ENCODE results near the gene MCM9.

DNA sequence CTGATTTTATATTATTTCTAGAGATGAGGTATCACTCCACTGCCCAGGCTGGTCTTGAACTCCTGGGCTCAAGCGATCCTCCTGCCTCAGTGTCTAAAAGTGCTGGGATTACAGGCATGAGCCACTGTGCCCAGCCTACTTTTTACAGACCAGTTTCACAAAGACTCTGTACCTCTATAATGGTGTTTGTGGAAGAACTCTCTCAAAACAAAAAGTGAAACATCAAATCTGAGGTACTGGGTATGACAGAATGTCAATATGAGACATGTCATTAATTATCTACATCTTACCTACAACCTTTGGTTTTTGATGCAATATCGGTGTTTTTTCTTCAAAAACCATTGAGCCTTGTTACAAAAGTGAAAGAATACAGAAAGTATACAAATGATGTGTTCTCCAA is 49.4 kb upstream of the MCM9 start:
- TF ChIP-seq, protein P1, sequence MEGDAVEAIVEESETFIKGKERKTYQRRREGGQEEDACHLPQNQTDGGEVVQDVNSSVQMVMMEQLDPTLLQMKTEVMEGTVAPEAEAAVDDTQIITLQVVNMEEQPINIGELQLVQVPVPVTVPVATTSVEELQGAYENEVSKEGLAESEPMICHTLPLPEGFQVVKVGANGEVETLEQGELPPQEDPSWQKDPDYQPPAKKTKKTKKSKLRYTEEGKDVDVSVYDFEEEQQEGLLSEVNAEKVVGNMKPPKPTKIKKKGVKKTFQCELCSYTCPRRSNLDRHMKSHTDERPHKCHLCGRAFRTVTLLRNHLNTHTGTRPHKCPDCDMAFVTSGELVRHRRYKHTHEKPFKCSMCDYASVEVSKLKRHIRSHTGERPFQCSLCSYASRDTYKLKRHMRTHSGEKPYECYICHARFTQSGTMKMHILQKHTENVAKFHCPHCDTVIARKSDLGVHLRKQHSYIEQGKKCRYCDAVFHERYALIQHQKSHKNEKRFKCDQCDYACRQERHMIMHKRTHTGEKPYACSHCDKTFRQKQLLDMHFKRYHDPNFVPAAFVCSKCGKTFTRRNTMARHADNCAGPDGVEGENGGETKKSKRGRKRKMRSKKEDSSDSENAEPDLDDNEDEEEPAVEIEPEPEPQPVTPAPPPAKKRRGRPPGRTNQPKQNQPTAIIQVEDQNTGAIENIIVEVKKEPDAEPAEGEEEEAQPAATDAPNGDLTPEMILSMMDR (IDR thresholded peaks at IDR 0.05): no peak
- no peak for TF ChIP-seq POLR2A (IDR thresholded peaks at IDR 0.05)
